ENCODE measurements around the gene CDC5L. TPM values are rescaled to one million over a fixed set of nuclear protein-coding genes. Genes with fewer than 3 reads are reported as not detected.

The CDC5L gene
- total RNA-seq, 6 experiments from 2014 or later = 9.2 to 13.0 (median 11.2) TPM

GRCh38 chr6:44367681-44368080, 19.8 kb upstream of the CDC5L start:
- Histone ChIP-seq H3K4me3 (no peak overlapping the region), H3K4me1 (peaks cover 0 to 5% (median 0%) of the 10 kb centered on the region in 4 donors), H3K9me3 (no peaks in the 10 kb centered on the region), H3K27ac (no peak overlapping the region), H3K36me3 (no peaks in the 10 kb centered on the region), H3K27me3 (no peaks in the 10 kb centered on the region)
- no peak for DNase-seq
- intact Hi-C loops (cut with DNase I) = no loop called here
- no peak for TF ChIP-seq POLR2A (IDR thresholded peaks at IDR 0.05)
- TF ChIP-seq CTCF (IDR thresholded peaks at IDR 0.05) = no peak
- ATAC-seq = no peak
- 29% methylated on average over 2 of the region's 2 CpGs for WGBS (ENCODE audit: insufficient coverage, low coverage, low lambda C conversion rate, missing lambda C conversion rate)

- intact Hi-C loops (cut with DNase I) = no loop called here
- Histone ChIP-seq H3K4me1 (peaks cover 0 to 6% (median 0%) of the 10 kb centered on the region in 4 donors), H3K36me3 (no peaks in the 10 kb centered on the region), H3K9me3 (no peaks in the 10 kb centered on the region), H3K27ac (no peak overlapping the region), H3K27me3 (no peaks in the 10 kb centered on the region), H3K4me3 (no peak overlapping the region)
- DNase-seq (no peak), ATAC-seq (no peak)
- no peak for TF ChIP-seq POLR2A (IDR thresholded peaks at IDR 0.05)
- no peak for TF ChIP-seq CTCF (IDR thresholded peaks at IDR 0.05)
- WGBS (ENCODE audit: insufficient coverage, low coverage, low lambda C conversion rate, missing lambda C conversion rate) = 69% methylated on average over 3 of the region's 3 CpGs
Observed at GRCh38 chr6:44373051-44373450, 14.5 kb upstream of the CDC5L start.

GRCh38 chr6:44373787-44374186, 13.7 kb upstream of the CDC5L start:
- Histone ChIP-seq H3K4me1 (peaks cover 0 to 6% (median 0%) of the 10 kb centered on the region in 4 donors), H3K9me3 (no peaks in the 10 kb centered on the region), H3K36me3 (no peaks in the 10 kb centered on the region), H3K27ac (no peak overlapping the region), H3K4me3 (no peak overlapping the region), H3K27me3 (no peaks in the 10 kb centered on the region)
- WGBS (ENCODE audit: insufficient coverage, low coverage, low lambda C conversion rate, missing lambda C conversion rate) = 78% methylated on average over 2 of the region's 2 CpGs
- no peak for ATAC-seq
- no peak for DNase-seq
- intact Hi-C loops (cut with DNase I) = no loop called here
- TF ChIP-seq POLR2A (IDR thresholded peaks at IDR 0.05) (no peak), CTCF (IDR thresholded peaks at IDR 0.05) (no peak)

- DNase-seq = no peak
- Histone ChIP-seq H3K4me1 (peaks cover 0 to 6% (median 0%) of the 10 kb centered on the region in 4 donors), H3K4me3 (no peak overlapping the region), H3K27ac (no peak overlapping the region), H3K27me3 (no peaks in the 10 kb centered on the region), H3K36me3 (no peaks in the 10 kb centered on the region), H3K9me3 (no peaks in the 10 kb centered on the region)
- intact Hi-C loops (cut with DNase I) = no loop called here
- 90% methylated on average over 3 of the region's 3 CpGs for WGBS (ENCODE audit: insufficient coverage, low coverage, low lambda C conversion rate, missing lambda C conversion rate)
- no peak for TF ChIP-seq POLR2A (IDR thresholded peaks at IDR 0.05)
- no peak for TF ChIP-seq CTCF (IDR thresholded peaks at IDR 0.05)
- ATAC-seq = no peak
Observed at GRCh38 chr6:44375071-44375470, 12.4 kb upstream of the CDC5L start.

- peaks cover 0 to 16% (median 6%) of the 10 kb centered on the region in 4 donors for H3K4me1 ChIP-seq
- ATAC-seq (no peak), DNase-seq (no peak)
- no peaks in the 10 kb centered on the region for H3K27me3 ChIP-seq
- no peaks in the 10 kb centered on the region for H3K9me3 ChIP-seq
- WGBS (ENCODE audit: insufficient coverage, low coverage, low lambda C conversion rate, missing lambda C conversion rate) = 86% methylated on average over 2 of the region's 3 CpGs
- no peaks in the 10 kb centered on the region for H3K36me3 ChIP-seq
- intact Hi-C loops (cut with DNase I) = no loop called here
- H3K27ac ChIP-seq = no peak overlapping the region
- TF ChIP-seq POLR2A (IDR thresholded peaks at IDR 0.05) (no peak), CTCF (IDR thresholded peaks at IDR 0.05) (no peak)
- H3K4me3 ChIP-seq = no peak overlapping the region
Observed at GRCh38 chr6:44377484-44377883, 10.0 kb upstream of the CDC5L start.
